GM12878 (cell line): ENCODE data around the gene MAPKAPK2.

Experiments
- FOXM1 ChIP-seq: IDR thresholded peaks from 2 replicates; pipeline ENCODE4 v1.6.1; 2012; ENCODE audit warnings: low read depth, mild to moderate bottlenecking, inconsistent platforms, low read length, moderate library complexity
- GABPA ChIP-seq: IDR thresholded peaks from 2 replicates; pipeline ENCODE4 v1.6.1; 2014; ENCODE audit warnings: antibody characterized with exemption, low read depth, mild to moderate bottlenecking, inconsistent platforms
- NFYB ChIP-seq: IDR thresholded peaks from 2 replicates; pipeline ENCODE4 v1.6.1; 2011; ENCODE audit warnings: low read depth, mild to moderate bottlenecking, low read length, improper control_type of control experiment, moderate library complexity; ENCODE audit not compliant: insufficient read depth
- NRF1 ChIP-seq: conservative IDR thresholded peaks from 2 replicates; pipeline ENCODE4 v1.6.1; 2011; ENCODE audit warnings: mild to moderate bottlenecking, low read depth, low read length, improper control_type of control experiment
- POLR2A ChIP-seq: IDR thresholded peaks from 2 replicates; pipeline ENCODE4 v1.6.1; 2011; ENCODE audit warnings: low read depth, mild to moderate bottlenecking, low read length
- RFX5 ChIP-seq: IDR thresholded peaks from 2 replicates; pipeline ENCODE4 v1.6.1; 2011; ENCODE audit warnings: low read depth, low read length, improper control_type of control experiment
- WRNIP1 ChIP-seq: IDR thresholded peaks from 2 replicates; pipeline ENCODE4 v1.6.1; 2011; ENCODE audit warnings: low read depth, low read length, improper control_type of control experiment, borderline replicate concordance
- YY1 ChIP-seq: IDR thresholded peaks from 2 replicates; pipeline ENCODE4 v1.6.1; 2011; ENCODE audit warnings: low read depth, mild to moderate bottlenecking, low read length
- ZNF384 ChIP-seq: IDR thresholded peaks from 2 replicates; pipeline ENCODE4 v1.6.1; 2012; ENCODE audit warnings: low read depth, mild to moderate bottlenecking, low read length, improper control_type of control experiment, borderline replicate concordance
- ZSCAN29 ChIP-seq: fragments of 450-650 bp; IDR thresholded peaks from 2 replicates; pipeline ENCODE4 v1.6.1; 2017; ENCODE audit warnings: mild to moderate bottlenecking, moderate library complexity
- TF ChIP-seq, protein P1 (sequence below), 3 experiments: IDR thresholded peaks in 2 of 3; conservative IDR thresholded peaks in 1 of 3; 2 replicates each; pipeline ENCODE4 v1.5.1; 2011; ENCODE audit warnings: low read depth in 3 of 3, low read length in 3 of 3, mild to moderate bottlenecking in 3 of 3, control low read depth in 2 of 3, moderate library complexity in 2 of 3, inconsistent platforms in 1 of 3, mixed read lengths in 1 of 3; ENCODE audit not compliant: control insufficient read depth in 2 of 3, insufficient read depth in 1 of 3; ENCODE audit errors: extremely low read depth in 1 of 3
- TF ChIP-seq, protein P2 (sequence below): fragments of 450-650 bp; formaldehyde crosslinking; IDR thresholded peaks from 2 replicates; pipeline ENCODE4 v1.5.0; 2022; ENCODE audit warnings: mild to moderate bottlenecking, missing genetic modification characterization
- TF ChIP-seq, protein P3 (sequence below): fragments of 450-650 bp; IDR thresholded peaks from 2 replicates; pipeline ENCODE4 v1.6.1; 2018; ENCODE audit warnings: mild to moderate bottlenecking, low read depth, moderate library complexity; ENCODE audit not compliant: partially characterized antibody
- TF ChIP-seq, protein P4 (sequence below): IDR thresholded peaks from 2 replicates; pipeline ENCODE4 v1.6.1; 2011; ENCODE audit warnings: low read depth, low read length, improper control_type of control experiment, borderline replicate concordance

DNA sequence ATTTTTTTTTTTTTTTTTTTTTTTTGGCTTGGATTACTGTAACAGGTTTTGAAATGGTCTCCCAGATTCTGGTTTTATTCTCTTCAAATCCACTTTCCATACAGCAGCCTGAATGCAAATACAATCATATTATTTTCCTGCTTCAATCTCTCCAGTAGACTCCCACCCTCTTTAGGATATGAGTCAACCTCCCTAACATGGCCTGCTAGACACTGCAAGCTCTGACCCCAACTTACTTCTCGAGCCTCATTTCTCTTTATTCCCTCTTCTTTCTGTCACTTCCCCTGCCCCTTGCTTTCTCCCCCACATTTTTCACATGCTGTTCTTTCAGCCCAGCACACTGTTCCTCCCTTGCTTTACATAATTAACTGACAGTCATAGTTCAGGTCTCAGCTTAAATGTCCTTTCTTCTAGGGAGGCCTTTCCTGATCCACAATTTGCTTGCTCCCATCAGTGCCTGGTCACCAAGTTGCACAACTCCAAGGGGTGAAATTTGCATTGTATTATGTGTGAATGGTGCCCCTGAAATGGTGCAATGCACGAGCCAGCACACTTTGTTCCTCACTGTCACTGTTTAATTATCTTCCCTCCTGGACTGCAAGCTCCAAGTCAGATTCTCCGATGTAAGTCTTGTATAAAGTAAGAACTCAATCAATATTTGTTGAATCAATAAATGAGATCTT, 63.8 kb downstream of the MAPKAPK2 start:
- TF ChIP-seq, protein P1, sequence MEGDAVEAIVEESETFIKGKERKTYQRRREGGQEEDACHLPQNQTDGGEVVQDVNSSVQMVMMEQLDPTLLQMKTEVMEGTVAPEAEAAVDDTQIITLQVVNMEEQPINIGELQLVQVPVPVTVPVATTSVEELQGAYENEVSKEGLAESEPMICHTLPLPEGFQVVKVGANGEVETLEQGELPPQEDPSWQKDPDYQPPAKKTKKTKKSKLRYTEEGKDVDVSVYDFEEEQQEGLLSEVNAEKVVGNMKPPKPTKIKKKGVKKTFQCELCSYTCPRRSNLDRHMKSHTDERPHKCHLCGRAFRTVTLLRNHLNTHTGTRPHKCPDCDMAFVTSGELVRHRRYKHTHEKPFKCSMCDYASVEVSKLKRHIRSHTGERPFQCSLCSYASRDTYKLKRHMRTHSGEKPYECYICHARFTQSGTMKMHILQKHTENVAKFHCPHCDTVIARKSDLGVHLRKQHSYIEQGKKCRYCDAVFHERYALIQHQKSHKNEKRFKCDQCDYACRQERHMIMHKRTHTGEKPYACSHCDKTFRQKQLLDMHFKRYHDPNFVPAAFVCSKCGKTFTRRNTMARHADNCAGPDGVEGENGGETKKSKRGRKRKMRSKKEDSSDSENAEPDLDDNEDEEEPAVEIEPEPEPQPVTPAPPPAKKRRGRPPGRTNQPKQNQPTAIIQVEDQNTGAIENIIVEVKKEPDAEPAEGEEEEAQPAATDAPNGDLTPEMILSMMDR (IDR thresholded peaks at IDR 0.05 in 2 of 3, conservative IDR thresholded peaks at IDR 0.05 in 1 of 3; ENCODE audit: control insufficient read depth in 2 of 3, extremely low read depth in 1 of 3, insufficient read depth in 1 of 3, low read depth in 3 of 3, low read length in 3 of 3) = no peak
- TF ChIP-seq WRNIP1 = no peak
- TF ChIP-seq GABPA = no peak
- TF ChIP-seq ZSCAN29 = no peak
- TF ChIP-seq, protein P2, sequence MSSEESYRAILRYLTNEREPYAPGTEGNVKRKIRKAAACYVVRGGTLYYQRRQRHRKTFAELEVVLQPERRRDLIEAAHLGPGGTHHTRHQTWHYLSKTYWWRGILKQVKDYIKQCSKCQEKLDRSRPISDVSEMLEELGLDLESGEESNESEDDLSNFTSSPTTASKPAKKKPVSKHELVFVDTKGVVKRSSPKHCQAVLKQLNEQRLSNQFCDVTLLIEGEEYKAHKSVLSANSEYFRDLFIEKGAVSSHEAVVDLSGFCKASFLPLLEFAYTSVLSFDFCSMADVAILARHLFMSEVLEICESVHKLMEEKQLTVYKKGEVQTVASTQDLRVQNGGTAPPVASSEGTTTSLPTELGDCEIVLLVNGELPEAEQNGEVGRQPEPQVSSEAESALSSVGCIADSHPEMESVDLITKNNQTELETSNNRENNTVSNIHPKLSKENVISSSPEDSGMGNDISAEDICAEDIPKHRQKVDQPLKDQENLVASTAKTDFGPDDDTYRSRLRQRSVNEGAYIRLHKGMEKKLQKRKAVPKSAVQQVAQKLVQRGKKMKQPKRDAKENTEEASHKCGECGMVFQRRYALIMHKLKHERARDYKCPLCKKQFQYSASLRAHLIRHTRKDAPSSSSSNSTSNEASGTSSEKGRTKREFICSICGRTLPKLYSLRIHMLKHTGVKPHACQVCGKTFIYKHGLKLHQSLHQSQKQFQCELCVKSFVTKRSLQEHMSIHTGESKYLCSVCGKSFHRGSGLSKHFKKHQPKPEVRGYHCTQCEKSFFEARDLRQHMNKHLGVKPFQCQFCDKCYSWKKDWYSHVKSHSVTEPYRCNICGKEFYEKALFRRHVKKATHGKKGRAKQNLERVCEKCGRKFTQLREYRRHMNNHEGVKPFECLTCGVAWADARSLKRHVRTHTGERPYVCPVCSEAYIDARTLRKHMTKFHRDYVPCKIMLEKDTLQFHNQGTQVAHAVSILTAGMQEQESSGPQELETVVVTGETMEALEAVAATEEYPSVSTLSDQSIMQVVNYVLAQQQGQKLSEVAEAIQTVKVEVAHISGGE (CRISPR knock-in tag) = no peak
- TF ChIP-seq, protein P3, sequence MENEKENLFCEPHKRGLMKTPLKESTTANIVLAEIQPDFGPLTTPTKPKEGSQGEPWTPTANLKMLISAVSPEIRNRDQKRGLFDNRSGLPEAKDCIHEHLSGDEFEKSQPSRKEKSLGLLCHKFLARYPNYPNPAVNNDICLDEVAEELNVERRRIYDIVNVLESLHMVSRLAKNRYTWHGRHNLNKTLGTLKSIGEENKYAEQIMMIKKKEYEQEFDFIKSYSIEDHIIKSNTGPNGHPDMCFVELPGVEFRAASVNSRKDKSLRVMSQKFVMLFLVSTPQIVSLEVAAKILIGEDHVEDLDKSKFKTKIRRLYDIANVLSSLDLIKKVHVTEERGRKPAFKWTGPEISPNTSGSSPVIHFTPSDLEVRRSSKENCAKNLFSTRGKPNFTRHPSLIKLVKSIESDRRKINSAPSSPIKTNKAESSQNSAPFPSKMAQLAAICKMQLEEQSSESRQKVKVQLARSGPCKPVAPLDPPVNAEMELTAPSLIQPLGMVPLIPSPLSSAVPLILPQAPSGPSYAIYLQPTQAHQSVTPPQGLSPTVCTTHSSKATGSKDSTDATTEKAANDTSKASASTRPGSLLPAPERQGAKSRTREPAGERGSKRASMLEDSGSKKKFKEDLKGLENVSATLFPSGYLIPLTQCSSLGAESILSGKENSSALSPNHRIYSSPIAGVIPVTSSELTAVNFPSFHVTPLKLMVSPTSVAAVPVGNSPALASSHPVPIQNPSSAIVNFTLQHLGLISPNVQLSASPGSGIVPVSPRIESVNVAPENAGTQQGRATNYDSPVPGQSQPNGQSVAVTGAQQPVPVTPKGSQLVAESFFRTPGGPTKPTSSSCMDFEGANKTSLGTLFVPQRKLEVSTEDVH = no peak
- TF ChIP-seq NFYB = no peak
- TF ChIP-seq POLR2A = no peak
- no peak for TF ChIP-seq NRF1
- TF ChIP-seq ZNF384 = no peak
- TF ChIP-seq, protein P4, sequence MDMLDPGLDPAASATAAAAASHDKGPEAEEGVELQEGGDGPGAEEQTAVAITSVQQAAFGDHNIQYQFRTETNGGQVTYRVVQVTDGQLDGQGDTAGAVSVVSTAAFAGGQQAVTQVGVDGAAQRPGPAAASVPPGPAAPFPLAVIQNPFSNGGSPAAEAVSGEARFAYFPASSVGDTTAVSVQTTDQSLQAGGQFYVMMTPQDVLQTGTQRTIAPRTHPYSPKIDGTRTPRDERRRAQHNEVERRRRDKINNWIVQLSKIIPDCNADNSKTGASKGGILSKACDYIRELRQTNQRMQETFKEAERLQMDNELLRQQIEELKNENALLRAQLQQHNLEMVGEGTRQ = no peak
- TF ChIP-seq RFX5 = no peak
- no peak for TF ChIP-seq YY1
- TF ChIP-seq FOXM1 = no peak
